NCI-H526 treated with DMSO at 0.1 percent for 48 hours (cell line): ENCODE measurements around the gene PRR18.

Experiments
- DNase-seq: peaks from one replicate; lab custom pipeline; 2025; lab: John Stamatoyannopoulos, UW

Gene PRR18

GRCh38 chr6:166275714-166276166, 32.5 kb downstream of the PRR18 start:
- peak; percentile 21 for DNase-seq

- no peak for DNase-seq
These were observed 33.3 kb downstream of the PRR18 start for GRCh38 chr6:166274739-166275370.

- DNase-seq: no peak
These were observed 34.0 kb downstream of the PRR18 start for GRCh38 chr6:166274163-166274562.

- DNase-seq: no peak
These were observed 36.8 kb downstream of the PRR18 start for GRCh38 chr6:166271376-166271765.

- DNase-seq: no peak
These were observed 37.4 kb downstream of the PRR18 start for GRCh38 chr6:166270706-166271375.

GRCh38 chr6:166269301-166270039, 38.7 kb downstream of the PRR18 start:
- DNase-seq: no peak

GRCh38 chr6:166268431-166268830, 39.8 kb downstream of the PRR18 start:
- DNase-seq: no peak

GRCh38 chr6:166267526-166267925, 40.7 kb downstream of the PRR18 start:
- no peak for DNase-seq

GRCh38 chr6:166266336-166266735, 41.9 kb downstream of the PRR18 start:
- DNase-seq: no peak

GRCh38 chr6:166262743-166263515, 45.3 kb downstream of the PRR18 start:
- no peak for DNase-seq

GRCh38 chr6:166259296-166259977, 48.8 kb downstream of the PRR18 start:
- no peak for DNase-seq

GRCh38 chr6:166258854-166259276, 49.3 kb downstream of the PRR18 start:
- no peak for DNase-seq

- no peak for DNase-seq
These were observed 50.3 kb downstream of the PRR18 start for GRCh38 chr6:166257911-166258318.
